ENCODE measurements around the gene EHD4.

Gene EHD4

GRCh38 chr15:41972253-41973242 is at the start of gene EHD4:
TSS of gene EHD4 (minus strand) at chr15:41972557. CDS start at chr15:41972494, 63 bp downstream.
- DNase-seq (ENCODE audit: low spot score) = peak; percentile 99

DNA sequence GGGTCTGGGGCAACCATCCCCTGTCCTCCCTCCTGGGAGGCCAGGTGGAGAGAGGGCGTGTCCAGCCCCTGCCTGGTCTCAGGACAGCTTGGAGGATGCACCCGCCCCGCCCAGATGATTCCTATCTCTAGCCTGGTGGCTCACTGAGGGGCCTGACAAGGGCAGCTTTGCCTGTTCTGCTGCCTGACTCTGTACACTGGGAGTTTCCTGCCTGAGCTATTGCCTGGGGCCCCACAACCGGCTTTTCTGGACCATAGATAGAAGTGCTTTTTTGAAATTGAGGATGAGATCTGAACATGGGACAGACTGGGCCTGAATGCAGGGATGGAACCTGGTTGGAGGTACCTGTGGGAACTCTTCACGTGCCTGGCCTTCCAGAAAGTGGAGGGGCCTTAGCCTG is 49.2 kb upstream of the EHD4 start:
- no peak for DNase-seq (ENCODE audit: low spot score)

DNA sequence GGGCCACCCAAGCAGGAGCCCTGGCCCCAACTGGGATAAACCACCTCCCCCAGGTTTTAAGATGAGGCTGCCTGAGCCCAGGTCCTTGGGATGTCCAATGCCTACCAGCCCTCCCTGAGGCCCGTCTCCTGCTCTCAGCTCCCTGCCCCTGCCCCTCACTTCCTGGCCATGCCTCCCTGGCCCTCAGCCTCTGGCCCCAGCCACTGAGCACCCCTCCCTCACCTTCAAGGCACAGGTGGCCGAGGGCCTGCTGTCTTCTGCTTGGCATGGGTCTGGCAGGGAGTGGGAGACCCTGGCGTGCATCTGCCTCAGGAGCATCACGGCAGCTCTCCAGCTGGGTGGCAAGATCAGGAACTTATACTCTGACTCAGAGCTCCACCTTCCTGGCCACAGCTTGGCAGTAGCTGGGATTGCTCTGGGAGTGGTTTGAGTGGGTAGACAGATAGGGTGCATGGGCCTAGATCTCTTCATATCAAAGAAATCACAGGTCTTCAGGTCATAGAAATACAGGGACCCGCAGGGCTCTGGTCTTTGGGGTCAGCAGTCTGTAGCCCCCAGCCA is 48.4 kb upstream of the EHD4 start, which contains the start of gene PLA2G4E:
TSS of gene PLA2G4E (minus strand) at position 330 of the 561 bp plus-strand sequence. CDS start at position 318, 12 bp downstream.
- no peak for DNase-seq (ENCODE audit: low spot score)

DNA sequence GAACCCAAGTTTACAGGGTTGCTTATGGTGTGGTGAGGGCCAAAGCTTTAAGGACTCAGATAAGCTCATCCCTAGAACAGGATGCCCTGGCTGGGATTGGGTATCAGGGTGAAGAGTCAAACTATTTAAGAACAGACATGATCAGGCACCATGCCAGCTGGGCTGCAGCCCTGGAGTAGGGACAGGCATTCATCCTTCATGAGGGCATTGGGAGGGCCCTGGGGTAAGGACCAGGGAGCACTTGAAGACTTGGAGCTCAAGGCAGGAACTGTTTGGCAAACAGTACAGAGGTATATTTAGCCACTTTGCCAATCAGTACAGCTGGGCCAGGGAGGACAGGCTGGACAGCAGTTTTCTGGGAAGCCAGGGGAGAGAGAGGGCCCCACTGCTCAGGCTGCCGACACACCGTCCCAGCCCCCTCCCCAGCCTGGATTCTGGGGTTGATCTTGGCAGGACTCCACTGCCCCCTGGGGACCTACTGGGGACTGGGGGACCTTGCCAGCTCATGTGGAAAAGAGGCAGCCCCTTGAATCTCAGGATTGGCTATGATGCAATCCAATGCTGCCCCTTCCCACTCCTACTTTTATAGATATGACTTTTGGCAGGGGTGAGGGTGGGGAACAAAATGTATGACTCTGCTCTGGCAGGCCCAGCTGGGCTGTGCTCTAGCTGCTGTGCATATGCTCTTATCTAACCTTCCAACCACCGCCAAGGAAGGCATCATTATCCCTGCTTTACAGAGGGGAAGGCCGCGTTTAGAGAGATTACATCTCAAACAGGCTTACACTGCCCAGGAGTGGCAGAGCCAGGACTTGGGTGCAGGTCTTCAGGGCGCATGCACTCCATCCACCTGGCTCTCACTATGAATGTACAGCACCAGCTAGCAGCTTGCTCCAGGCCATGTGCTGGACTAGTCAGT is 46.2 kb upstream of the EHD4 start:
- DNase-seq (ENCODE audit: low spot score) = no peak

DNA sequence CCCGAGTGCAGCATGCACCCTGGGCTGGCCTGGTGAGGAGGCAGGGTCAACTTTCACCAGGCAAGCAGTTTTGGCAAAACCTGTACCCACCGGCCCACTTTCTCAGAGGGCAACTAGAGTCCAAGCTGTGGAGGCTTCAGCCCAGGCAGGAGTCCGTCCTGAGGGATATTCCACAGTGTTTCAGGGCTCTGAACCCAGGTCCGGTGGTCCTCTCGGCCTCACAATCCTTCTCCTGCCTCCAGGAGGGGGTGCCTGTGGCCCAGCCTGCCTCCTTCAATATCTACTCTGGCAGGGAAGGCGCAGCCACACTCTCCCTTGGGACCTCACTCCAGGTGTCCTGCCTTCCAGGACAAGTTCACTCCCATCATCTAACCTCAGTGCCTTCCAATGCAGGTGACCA is 44.6 kb upstream of the EHD4 start:
- no peak for DNase-seq (ENCODE audit: low spot score)

DNA sequence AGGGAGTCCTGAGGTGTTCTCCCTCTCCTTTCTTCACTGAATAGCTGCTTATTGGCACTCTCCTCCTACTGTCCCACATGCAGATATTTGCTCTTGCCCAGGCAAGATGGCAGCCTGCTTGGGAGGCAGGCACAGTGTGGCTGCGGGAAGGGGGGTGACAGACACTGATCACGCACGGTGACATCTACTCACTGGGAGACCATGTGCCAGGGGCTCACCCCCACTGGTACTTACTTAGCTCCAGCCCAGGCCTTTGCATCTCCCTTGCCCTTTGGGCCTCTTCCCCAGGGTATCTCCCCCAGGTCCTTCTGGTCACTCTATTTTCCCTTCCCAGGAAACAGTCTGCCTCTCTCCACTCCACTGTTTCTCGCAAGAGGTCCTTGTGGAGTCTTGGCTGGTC is 42.0 kb upstream of the EHD4 start:
- no peak for DNase-seq (ENCODE audit: low spot score)

GRCh38 chr15:42012928-42013482 is 40.6 kb upstream of the EHD4 start:
- DNase-seq (ENCODE audit: low spot score) = no peak

DNA sequence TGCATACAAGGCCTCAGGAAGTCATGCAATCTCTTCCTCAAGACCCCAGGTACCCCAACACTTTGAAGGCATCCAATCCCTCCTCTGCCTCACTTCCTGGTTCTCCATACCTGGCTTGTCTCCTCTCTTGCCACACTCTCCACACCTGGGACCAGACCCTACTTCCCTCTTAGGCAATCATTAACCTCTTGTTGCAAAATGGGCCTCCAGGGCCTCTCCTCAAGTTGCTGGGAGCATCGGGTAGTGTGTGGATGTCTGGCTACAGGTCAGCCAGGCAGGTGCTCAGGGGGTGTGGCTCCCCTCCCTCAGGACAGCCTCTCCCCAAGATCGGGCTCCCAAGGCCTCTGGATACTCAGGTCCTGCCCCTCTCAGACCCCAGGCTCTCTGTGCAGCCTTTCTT is 39.9 kb upstream of the EHD4 start:
- no peak for DNase-seq (ENCODE audit: low spot score)

DNA sequence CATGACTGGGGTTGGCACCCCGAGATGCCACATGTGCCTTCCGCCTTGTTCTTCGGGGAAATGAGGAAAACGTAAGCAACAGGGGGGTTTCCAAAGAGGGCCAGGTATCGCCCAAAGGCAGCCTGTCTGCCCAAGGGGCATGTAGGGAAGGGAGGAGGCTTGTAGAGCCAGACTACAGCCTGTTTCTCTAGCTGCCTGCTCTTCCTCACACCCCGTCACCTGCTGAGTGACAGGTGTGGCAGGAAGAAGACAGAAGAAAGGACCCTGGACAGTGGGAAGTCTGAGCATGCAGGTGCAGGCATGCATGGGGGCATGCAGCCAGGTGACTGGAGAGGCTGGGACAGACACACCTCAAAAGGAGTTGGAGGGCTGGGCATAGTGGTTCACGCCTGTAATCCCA is 38.7 kb upstream of the EHD4 start:
- DNase-seq (ENCODE audit: low spot score) = no peak

GRCh38 chr15:42010434-42010833 is 38.1 kb upstream of the EHD4 start:
- DNase-seq (ENCODE audit: low spot score) = no peak

- DNase-seq (ENCODE audit: low spot score) = no peak
Measured at GRCh38 chr15:42009474-42009873, 37.1 kb upstream of the EHD4 start.

- no peak for DNase-seq (ENCODE audit: low spot score)
Measured at GRCh38 chr15:42009022-42009421, 36.7 kb upstream of the EHD4 start.

DNA sequence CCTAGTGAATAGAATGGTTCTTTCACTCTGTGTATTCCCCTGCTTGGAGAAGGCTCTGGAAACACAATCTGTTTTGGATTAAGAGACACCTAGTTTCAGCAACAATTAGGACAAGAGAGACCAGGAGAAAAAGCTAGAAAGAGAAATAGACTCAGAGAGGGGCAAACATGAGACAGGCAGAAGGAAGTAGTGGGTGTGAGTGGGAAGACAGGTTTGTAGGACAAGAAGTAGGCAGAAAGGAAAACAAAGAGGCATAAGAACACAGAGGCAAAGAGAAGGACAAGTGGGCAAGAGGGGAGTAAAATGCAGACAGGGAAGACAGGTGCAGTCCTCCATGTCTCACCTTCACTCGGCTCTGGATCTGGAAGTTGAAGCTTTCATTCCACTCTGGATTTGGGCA is 35.0 kb upstream of the EHD4 start:
- no peak for DNase-seq (ENCODE audit: low spot score)

GRCh38 chr15:42002333-42002732 is 30.0 kb upstream of the EHD4 start:
- no peak for DNase-seq (ENCODE audit: low spot score)

GRCh38 chr15:42001236-42001635 is 28.9 kb upstream of the EHD4 start:
- DNase-seq (ENCODE audit: low spot score) = no peak

DNA sequence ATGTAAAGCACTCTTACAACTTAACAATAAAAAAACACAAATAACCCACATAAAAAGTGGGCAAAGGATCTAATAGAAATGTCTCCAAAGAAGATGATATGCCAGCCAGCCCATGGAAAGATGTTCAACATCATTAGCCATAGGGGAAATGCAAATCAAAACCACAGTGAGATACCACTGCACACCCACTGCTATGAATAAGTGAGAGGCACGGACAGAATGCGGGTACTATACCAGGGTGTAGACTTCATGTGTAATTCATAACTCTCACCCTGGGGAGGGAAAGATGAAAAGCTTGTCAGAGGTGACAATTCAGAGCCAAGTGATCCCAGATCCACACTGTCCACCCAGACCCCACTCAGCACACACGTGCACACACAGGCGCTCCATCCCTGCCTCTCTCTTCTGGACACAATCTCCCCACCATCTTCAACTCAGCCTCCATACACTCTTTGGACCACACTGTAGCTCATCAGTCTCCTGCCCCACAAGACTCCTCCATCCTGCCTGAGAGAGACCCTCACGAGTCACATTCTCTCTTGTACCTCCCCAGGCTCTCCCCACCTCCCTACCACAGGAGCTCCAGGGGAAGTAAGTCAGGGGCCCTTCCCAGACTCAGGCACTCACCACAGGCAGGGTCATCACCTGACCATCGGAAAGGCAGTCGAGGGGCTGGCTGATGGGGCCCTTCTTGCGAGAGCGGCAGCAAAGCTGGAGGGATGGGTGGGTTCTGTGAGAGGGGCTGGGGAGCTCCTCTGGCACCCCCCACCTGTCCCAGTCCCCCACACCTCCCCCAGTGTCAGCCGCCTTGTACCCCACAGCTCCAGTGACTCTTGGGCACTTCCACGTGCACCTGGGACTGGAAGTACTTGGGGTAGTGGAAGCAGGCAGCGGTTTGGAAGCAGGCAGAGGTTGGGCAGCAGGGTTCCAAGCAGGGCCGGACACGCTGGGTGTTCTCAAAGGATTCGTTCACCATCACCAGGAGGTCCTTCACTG is 27.2 kb upstream of the EHD4 start:
- no peak for DNase-seq (ENCODE audit: low spot score)

GRCh38 chr15:41997845-41998244 is 25.5 kb upstream of the EHD4 start:
- DNase-seq (ENCODE audit: low spot score) = no peak

DNA sequence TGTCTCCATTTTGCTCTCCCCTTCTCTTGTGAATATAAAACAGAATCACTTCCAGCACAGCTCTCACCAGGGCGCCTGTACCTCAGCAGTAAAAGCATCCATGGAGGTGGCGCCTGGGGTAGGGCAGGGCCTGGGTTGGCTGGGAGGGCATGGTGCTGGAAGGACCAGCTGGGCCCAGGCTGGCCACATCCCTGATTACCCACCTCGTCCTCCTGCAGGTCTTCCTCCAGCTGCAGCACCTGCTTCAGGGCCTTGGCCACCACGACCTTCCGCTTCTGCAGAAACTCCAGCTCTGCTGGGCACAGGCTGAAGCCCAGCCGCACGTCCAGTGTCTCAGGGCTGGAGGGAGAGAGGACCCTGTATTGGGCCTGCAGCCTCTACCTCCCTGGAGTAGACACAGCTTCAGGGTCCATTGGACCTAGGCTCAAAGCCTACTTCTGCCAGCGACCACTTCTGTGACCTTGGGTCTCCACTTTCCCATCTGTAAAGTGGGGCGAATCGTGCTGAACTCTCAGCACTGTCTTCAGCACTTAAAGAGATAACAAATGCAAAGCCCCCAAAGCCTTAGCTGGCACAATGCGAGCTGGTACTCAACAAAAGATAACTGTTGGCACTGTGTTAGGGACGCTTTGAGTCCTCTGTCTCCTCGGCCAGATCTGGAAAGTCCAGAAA is 24.7 kb upstream of the EHD4 start:
- DNase-seq (ENCODE audit: low spot score) = no peak

DNA sequence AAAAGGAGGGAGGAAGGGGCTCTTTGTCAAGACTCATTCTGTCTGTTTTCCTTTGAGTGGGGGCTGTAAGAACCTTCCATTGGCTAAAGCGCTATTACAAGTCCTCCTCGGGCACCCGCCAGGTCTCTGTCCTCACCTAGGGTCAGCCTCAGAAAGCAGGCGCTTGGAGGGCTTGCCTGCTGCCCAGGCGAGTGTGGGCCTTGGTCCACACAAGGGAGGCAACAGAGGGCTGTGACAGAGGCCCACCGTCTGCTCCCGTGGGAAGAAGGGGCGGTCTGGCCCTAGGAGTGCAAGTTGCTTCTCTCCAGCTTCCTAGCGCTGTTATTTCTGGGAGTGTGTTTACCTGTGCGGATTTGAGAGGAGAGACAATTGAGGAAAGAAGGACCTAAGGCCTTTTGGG is 24.0 kb upstream of the EHD4 start:
- DNase-seq (ENCODE audit: low spot score) = no peak

- DNase-seq (ENCODE audit: low spot score) = no peak
Measured at GRCh38 chr15:41995476-41995855, 23.1 kb upstream of the EHD4 start.
